ENCODE data around the gene HNRNPK. TPM values are rescaled to one million over a fixed set of nuclear protein-coding genes. Genes with fewer than 3 reads are reported as not detected.

The HNRNPK gene
- total RNA-seq, 2 experiments from 2014 or later, result 694 to 716 TPM

- ChIA-PET CTCF (no interaction called here), POLR2A (interaction anchor here (0.8 to 2.7 kb wide), 4 partner anchors 8 to 12 kb away, joined by 3 to 13 read pairs (median 6); partner anchors contain the start of genes HNRNPK and RMI1)
- Mint-ChIP-seq H3K27me3 (no peaks in the 10 kb centered on the region), H3K9me3 (no peaks in the 10 kb centered on the region), H3K36me3 (peaks cover 82% of the 10 kb centered on the region), H3K4me1 (ENCODE audit: low read depth) (peaks cover 57% of the 10 kb centered on the region), H3K4me3 (no peak overlapping the region), H3K27ac (peak overlapping the region; percentile 54)
- intact Hi-C loops (cut with micrococcal nuclease), result loop anchor here (10.0 kb wide), 1 partner anchor 783 kb away; no protein-coding TSS in a partner anchor
- no peak for DNase-seq
Measured at GRCh38 chr9:83972286-83972685, 7.7 kb downstream of the HNRNPK start.

GRCh38 chr9:83971485-83971884 lies 8.5 kb downstream of the HNRNPK start:
- ChIA-PET POLR2A (interaction anchor here (1.4 to 2.7 kb wide), 3 partner anchors 8 to 11 kb away, joined by 4 to 13 read pairs (median 8); partner anchors contain the start of genes HNRNPK and RMI1), CTCF (interaction anchor here (0.7 kb wide), 1 partner anchor 11 kb away, joined by 3 read pairs; no protein-coding TSS in a partner anchor)
- Mint-ChIP-seq H3K4me1 (ENCODE audit: low read depth) (peaks cover 49% of the 10 kb centered on the region), H3K4me3 (no peak overlapping the region), H3K9me3 (no peaks in the 10 kb centered on the region), H3K27ac (peak overlapping the region; percentile 54), H3K27me3 (no peaks in the 10 kb centered on the region), H3K36me3 (peaks cover 80% of the 10 kb centered on the region)
- intact Hi-C loops (cut with micrococcal nuclease), result loop anchor here (10.0 kb wide), 1 partner anchor 783 kb away; no protein-coding TSS in a partner anchor
- DNase-seq, result no peak

GRCh38 chr9:83969602-83970001 lies 10.4 kb downstream of the HNRNPK start:
- intact Hi-C loops (cut with micrococcal nuclease), result loop anchor here (10.0 kb wide), 1 partner anchor 785 kb away; no protein-coding TSS in a partner anchor
- no peak overlapping the region for H3K4me3 Mint-ChIP-seq
- H3K27ac Mint-ChIP-seq, result peak overlapping the region; percentile 42

GRCh38 chr9:83967073-83967472 lies 12.9 kb downstream of the HNRNPK start:
- no peak for DNase-seq
- Mint-ChIP-seq H3K27ac (no peak overlapping the region), H3K36me3 (peaks cover 44% of the 10 kb centered on the region), H3K27me3 (no peaks in the 10 kb centered on the region), H3K4me1 (ENCODE audit: low read depth) (peaks cover 18% of the 10 kb centered on the region), H3K4me3 (no peak overlapping the region), H3K9me3 (no peaks in the 10 kb centered on the region)
- ChIA-PET CTCF (no interaction called here), POLR2A (interaction anchor here (1.7 to 1.9 kb wide), 3 partner anchors 9 to 13 kb away, joined by 5 to 9 read pairs (median 8); partner anchors contain the start of genes HNRNPK and RMI1)
- intact Hi-C loops (cut with micrococcal nuclease), result no loop called here

More at GRCh38 chr9:83969602-83970001, 10.4 kb downstream of the HNRNPK start:
- CTCF ChIA-PET, result interaction anchor here (1.4 kb wide), 1 partner anchor 13 kb away, joined by 3 read pairs; a partner anchor contains a TSS
- H3K27me3 Mint-ChIP-seq, result no peaks in the 10 kb centered on the region
- H3K9me3 Mint-ChIP-seq, result no peaks in the 10 kb centered on the region
- DNase-seq, result no peak
- peaks cover 30% of the 10 kb centered on the region for H3K4me1 Mint-ChIP-seq (ENCODE audit: low read depth)
- POLR2A ChIA-PET, result interaction anchor here (0.7 to 2.7 kb wide), 2 partner anchors 10 to 35 kb away, joined by 3 to 13 read pairs; partner anchors contain the start of genes HNRNPK and RMI1
- H3K36me3 Mint-ChIP-seq, result peaks cover 63% of the 10 kb centered on the region

DNA sequence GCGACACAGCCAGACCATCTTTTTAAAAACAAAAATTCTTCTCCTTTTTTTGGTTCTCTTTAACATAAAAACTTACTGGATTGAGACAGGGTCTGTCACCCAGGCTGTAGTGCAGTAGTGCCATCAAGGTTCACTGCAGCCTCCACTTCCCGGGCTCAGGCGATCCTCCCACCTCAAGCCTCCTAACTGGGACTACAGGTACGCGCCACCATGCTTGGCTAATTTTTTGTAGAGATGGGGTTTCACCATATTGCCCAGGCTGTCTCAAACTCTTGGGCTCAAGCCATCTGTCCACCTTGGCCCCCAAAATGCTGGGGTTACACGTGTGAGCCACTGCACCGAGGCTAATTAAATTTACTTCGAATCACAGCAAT lies 13.8 kb downstream of the HNRNPK start:
- Mint-ChIP-seq H3K4me3 (no peak overlapping the region), H3K4me1 (ENCODE audit: low read depth) (peaks cover 11% of the 10 kb centered on the region), H3K27me3 (no peaks in the 10 kb centered on the region), H3K36me3 (peaks cover 36% of the 10 kb centered on the region), H3K9me3 (no peaks in the 10 kb centered on the region), H3K27ac (peak overlapping the region; percentile 4)
- CTCF ChIA-PET, result no interaction called here
- no peak for DNase-seq
- intact Hi-C loops (cut with micrococcal nuclease), result no loop called here
- POLR2A ChIA-PET, result no interaction called here

GRCh38 chr9:83965350-83966208 lies 14.4 kb downstream of the HNRNPK start:
- ChIA-PET POLR2A (interaction anchor here (1.0 to 2.1 kb wide), 4 partner anchors 13 to 45 kb away, joined by 3 to 11 read pairs (median 6); partner anchors contain the start of genes HNRNPK and RMI1), CTCF (interaction anchor here (1.0 kb wide), 1 partner anchor 12 kb away, joined by 4 read pairs; no protein-coding TSS in a partner anchor)
- Mint-ChIP-seq H3K27me3 (no peaks in the 10 kb centered on the region), H3K36me3 (peaks cover 29% of the 10 kb centered on the region), H3K4me1 (ENCODE audit: low read depth) (peaks cover 11% of the 10 kb centered on the region), H3K4me3 (no peak overlapping the region), H3K27ac (peak overlapping the region; percentile 70), H3K9me3 (no peaks in the 10 kb centered on the region)
- DNase-seq, result no peak
- intact Hi-C loops (cut with micrococcal nuclease), result no loop called here

DNA sequence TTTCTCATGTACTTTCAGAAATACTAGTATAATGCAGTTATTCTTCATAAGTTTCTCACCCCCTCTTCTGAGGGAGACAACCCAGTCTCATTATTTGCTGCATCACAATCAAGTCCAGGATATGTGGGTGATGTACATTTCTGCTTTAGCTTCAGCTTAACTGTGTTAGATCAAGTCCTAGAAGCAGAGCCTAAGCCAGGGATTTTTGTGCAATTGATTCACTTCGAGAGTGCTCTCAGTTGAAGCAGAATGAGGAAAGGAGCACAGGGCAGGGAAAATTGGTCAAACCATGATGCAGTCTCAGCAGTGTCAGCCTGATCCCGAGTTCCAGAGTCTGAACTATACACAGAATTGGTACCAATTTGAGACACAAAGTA lies 15.1 kb downstream of the HNRNPK start:
- no peak overlapping the region for H3K4me3 Mint-ChIP-seq
- peaks cover 9% of the 10 kb centered on the region for H3K4me1 Mint-ChIP-seq (ENCODE audit: low read depth)
- ChIA-PET CTCF (interaction anchor here (1.0 kb wide), 2 partner anchors 11 to 13 kb away, joined by 3 to 4 read pairs; no protein-coding TSS in a partner anchor), POLR2A (interaction anchor here (1.0 to 2.1 kb wide), 5 partner anchors 8 to 44 kb away, joined by 3 to 11 read pairs (median 4); partner anchors contain the start of genes HNRNPK and RMI1)
- no peak for DNase-seq
- no peaks in the 10 kb centered on the region for H3K27me3 Mint-ChIP-seq
- no peaks in the 10 kb centered on the region for H3K9me3 Mint-ChIP-seq
- H3K27ac Mint-ChIP-seq, result peak overlapping the region; percentile 70
- peaks cover 23% of the 10 kb centered on the region for H3K36me3 Mint-ChIP-seq
- intact Hi-C loops (cut with micrococcal nuclease), result no loop called here

- ChIA-PET CTCF (interaction anchor here (0.6 to 2.3 kb wide), 3 partner anchors 210 to 299 kb away, joined by 3 to 6 read pairs (median 3); no protein-coding TSS in a partner anchor), POLR2A (interaction anchor here (1.4 to 2.2 kb wide), 2 partner anchors 10 to 11 kb away, joined by 3 to 8 read pairs; no protein-coding TSS in a partner anchor)
- no peak for DNase-seq
- H3K4me3 Mint-ChIP-seq, result no peak overlapping the region
- no peaks in the 10 kb centered on the region for H3K9me3 Mint-ChIP-seq
- H3K36me3 Mint-ChIP-seq, result peaks cover 6% of the 10 kb centered on the region
- H3K4me1 Mint-ChIP-seq (ENCODE audit: low read depth), result peaks cover 5% of the 10 kb centered on the region
- no peaks in the 10 kb centered on the region for H3K27me3 Mint-ChIP-seq
- intact Hi-C loops (cut with micrococcal nuclease), result no loop called here
- no peak overlapping the region for H3K27ac Mint-ChIP-seq
Measured at GRCh38 chr9:83962165-83962564, 17.9 kb downstream of the HNRNPK start.

GRCh38 chr9:83960991-83961390 lies 19.0 kb downstream of the HNRNPK start:
- intact Hi-C loops (cut with micrococcal nuclease), result no loop called here
- ChIA-PET POLR2A (interaction anchor here (1.1 to 1.9 kb wide), 3 partner anchors 10 to 19 kb away, joined by 3 to 13 read pairs (median 4); partner anchors contain the start of genes HNRNPK and RMI1), CTCF (interaction anchor here (0.9 to 1.1 kb wide), 3 partner anchors 10 to 300 kb away, joined by 3 to 4 read pairs (median 3); partner anchors contain the start of genes HNRNPK and RMI1)
- Mint-ChIP-seq H3K27ac (no peak overlapping the region), H3K4me3 (no peak overlapping the region), H3K27me3 (no peaks in the 10 kb centered on the region), H3K36me3 (peaks cover 4% of the 10 kb centered on the region), H3K4me1 (ENCODE audit: low read depth) (peaks cover 10% of the 10 kb centered on the region), H3K9me3 (no peaks in the 10 kb centered on the region)
- no peak for DNase-seq

DNA sequence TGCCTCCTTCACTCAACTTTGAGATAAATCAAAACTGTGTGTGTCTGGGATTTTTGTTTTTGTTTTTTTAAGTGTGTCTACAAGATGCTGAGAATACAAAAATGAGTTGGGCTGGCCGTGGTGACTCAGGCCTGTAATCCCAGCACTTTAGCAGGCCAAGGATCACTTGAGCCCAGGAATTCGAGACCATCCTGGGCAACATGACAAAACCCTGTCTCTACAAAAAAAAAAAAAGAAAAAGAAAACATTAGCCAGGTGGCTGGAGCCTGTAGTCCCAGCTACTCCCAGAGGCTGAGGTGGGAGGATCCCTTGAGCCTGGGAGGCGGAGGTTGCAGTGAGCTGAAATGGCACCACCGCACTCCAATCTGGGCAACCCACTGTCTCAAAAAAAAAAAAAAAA lies 21.0 kb downstream of the HNRNPK start:
- no peak overlapping the region for H3K4me3 Mint-ChIP-seq
- no peak overlapping the region for H3K27ac Mint-ChIP-seq

GRCh38 chr9:83957248-83957513 lies 22.8 kb downstream of the HNRNPK start:
- intact Hi-C loops (cut with micrococcal nuclease), result loop anchor here (5.0 kb wide), 1 partner anchor 340 kb away; no protein-coding TSS in a partner anchor
- Mint-ChIP-seq H3K4me1 (ENCODE audit: low read depth) (peaks cover 18% of the 10 kb centered on the region), H3K27me3 (no peaks in the 10 kb centered on the region), H3K4me3 (peak overlapping the region; percentile 96), H3K36me3 (peaks cover 12% of the 10 kb centered on the region), H3K27ac (no peak overlapping the region), H3K9me3 (no peaks in the 10 kb centered on the region)
- no peak for DNase-seq
- CTCF ChIA-PET, result interaction anchor here (1.1 kb wide), 1 partner anchor 304 kb away, joined by 5 read pairs; no protein-coding TSS in a partner anchor
- POLR2A ChIA-PET, result interaction anchor here (2.1 to 2.9 kb wide), 2 partner anchors 11 to 23 kb away, joined by 5 to 12 read pairs; partner anchors contain the start of genes HNRNPK and RMI1

More for the DNA sequence above, 21.0 kb downstream of the HNRNPK start:
- Mint-ChIP-seq H3K27me3 (no peaks in the 10 kb centered on the region), H3K36me3 (peaks cover 9% of the 10 kb centered on the region), H3K4me1 (ENCODE audit: low read depth) (peaks cover 18% of the 10 kb centered on the region), H3K9me3 (no peaks in the 10 kb centered on the region)
- intact Hi-C loops (cut with micrococcal nuclease), result loop anchor here (5.0 kb wide), 1 partner anchor 338 kb away; no protein-coding TSS in a partner anchor
- ChIA-PET CTCF (no interaction called here), POLR2A (interaction anchor here (2.1 to 2.9 kb wide), 2 partner anchors 9 to 21 kb away, joined by 5 to 12 read pairs; partner anchors contain the start of genes HNRNPK and RMI1)
- no peak for DNase-seq
